GM10248 (cell line): ENCODE results near the gene DYNLRB2.

Source experiments
- CTCF ChIA-PET: fragments of 300-600 bp; sonication (Branson Sonifier 250); formaldehyde crosslinking; extraction: SDS; loops from one replicate; lab custom pipeline; 2021; ENCODE audit warnings: antibody characterized with exemption; lab: Yijun Ruan, JAX
- POLR2A ChIA-PET: fragments of 350-650 bp; sonication (Branson Sonifier 250); formaldehyde crosslinking; extraction: SDS; loops from one replicate; lab custom pipeline; 2020; ENCODE audit warnings: antibody characterized with exemption; lab: Yijun Ruan, JAX
- DNase-seq: peaks from one replicate; pipeline ENCODE4 v3.0.0; 2012; ENCODE audit errors: extremely low spot score
- TF ChIP-seq, protein P1 (sequence below): IDR thresholded peaks from 2 replicates; pipeline ENCODE4 v1.5.1; 2012; ENCODE audit warnings: mild to moderate bottlenecking, low read depth; ENCODE audit errors: extremely low read depth, missing control alignments, control extremely low read depth

Gene DYNLRB2

DNA sequence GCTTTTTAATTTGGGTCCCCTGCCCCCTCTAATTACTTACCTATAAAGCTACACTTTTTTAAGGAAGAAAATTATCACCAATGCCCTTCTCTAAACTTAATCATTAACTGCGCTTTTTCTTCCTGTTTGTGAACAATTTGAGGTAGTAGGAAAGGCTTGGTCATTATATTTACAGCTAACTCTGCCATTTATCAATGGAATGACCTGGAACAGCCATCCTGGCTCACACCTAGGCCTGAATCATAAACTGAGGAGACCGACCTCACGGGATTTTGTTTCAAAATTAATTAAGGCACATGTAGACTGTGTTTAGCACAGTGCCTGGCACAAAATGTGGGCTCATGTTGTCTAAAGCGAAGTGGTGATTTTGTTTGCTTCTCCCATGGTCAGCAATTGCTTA, 15.4 kb upstream of the DYNLRB2 start:
- TF ChIP-seq, protein P1, sequence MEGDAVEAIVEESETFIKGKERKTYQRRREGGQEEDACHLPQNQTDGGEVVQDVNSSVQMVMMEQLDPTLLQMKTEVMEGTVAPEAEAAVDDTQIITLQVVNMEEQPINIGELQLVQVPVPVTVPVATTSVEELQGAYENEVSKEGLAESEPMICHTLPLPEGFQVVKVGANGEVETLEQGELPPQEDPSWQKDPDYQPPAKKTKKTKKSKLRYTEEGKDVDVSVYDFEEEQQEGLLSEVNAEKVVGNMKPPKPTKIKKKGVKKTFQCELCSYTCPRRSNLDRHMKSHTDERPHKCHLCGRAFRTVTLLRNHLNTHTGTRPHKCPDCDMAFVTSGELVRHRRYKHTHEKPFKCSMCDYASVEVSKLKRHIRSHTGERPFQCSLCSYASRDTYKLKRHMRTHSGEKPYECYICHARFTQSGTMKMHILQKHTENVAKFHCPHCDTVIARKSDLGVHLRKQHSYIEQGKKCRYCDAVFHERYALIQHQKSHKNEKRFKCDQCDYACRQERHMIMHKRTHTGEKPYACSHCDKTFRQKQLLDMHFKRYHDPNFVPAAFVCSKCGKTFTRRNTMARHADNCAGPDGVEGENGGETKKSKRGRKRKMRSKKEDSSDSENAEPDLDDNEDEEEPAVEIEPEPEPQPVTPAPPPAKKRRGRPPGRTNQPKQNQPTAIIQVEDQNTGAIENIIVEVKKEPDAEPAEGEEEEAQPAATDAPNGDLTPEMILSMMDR = no peak
- POLR2A ChIA-PET = no interaction called here

DNA sequence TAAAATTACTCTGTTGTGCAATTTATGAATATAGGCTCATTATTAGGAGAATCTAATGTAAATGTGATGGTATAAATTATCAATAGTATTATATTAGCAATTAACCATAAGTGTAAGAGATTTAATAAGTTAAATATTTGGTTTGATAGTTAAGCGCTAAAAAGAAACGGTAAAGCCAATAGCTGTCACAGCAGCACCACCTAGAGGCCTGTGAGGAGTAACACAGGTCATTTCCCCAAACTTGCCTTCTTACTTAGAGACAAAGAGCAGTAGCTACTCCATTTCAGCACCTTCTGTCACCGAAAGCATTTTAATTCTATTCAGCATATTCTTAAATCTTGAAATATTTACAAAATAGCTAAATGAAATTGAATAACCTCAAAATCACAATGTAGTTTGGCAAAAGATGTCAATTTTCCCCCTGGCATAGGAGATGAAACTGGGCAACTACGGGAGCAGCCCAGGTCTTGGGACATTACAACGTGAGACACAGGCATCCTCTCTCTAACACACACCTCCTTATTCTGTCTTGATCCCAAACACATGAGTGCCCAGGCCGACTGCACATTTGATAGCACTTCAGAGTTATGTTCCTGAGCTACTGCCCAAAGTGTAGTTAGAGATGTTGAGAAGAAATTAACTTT, 14.3 kb upstream of the DYNLRB2 start:
- ChIA-PET CTCF (interaction anchor here (0.6 to 5.7 kb wide), 91 partner anchors 9 to 1820 kb away, joined by 3 to 104 read pairs (median 4); partner anchors contain the start of gene CDYL2), POLR2A (no interaction called here)
- TF ChIP-seq, protein P1 = peak; percentile 88
- DNase-seq = peak; percentile 46

More for the DNA sequence above, 15.4 kb upstream of the DYNLRB2 start:
- no peak for DNase-seq
- CTCF ChIA-PET = interaction anchor here (0.7 to 5.7 kb wide), 18 partner anchors 13 to 454 kb away, joined by 3 to 104 read pairs (median 12); no protein-coding TSS in a partner anchor

DNA sequence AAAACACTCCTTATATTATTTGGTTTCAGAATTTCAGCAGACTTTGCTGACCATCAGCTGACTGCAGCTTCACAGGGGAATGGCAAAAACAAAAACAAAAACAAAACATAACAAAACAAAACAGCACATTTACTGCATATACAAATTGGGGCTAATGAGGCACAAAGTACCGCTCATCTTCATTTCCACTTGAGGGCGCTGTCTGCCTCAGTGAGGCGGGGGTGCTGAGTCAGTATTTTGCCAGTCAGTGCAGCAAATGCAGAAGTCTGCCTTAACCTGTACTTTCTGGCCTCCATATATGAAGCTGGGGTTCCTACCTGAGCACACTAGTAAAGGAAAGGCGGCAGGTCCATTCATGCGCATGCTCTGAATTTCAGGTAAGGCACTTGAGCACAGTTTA, 13.5 kb upstream of the DYNLRB2 start:
- CTCF ChIA-PET = interaction anchor here (0.6 to 5.7 kb wide), 90 partner anchors 8 to 1821 kb away, joined by 3 to 104 read pairs (median 4); partner anchors contain the start of gene CDYL2
- peak; percentile 52 for DNase-seq
- POLR2A ChIA-PET = no interaction called here
- TF ChIP-seq, protein P1 = peak; percentile 75

DNA sequence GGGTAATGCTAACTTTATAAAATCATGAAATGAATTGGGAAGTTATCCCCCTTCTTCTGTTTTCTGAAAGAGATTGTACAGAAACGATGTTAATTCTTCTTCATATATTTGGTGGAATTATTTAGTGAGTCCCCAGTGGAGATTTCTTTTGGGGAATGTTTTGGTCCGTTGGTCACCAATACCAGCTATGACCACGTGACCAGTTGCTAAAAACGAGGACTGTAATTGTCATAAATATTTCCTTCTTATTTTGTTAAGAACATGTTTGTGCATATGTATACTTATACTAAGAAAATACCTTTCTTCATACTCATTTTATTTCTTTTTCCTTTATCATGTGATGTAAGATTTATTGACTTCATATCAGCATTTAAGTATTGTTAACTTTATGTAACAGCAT, 10.3 kb upstream of the DYNLRB2 start:
- CTCF ChIA-PET = no interaction called here
- POLR2A ChIA-PET = no interaction called here

DNA sequence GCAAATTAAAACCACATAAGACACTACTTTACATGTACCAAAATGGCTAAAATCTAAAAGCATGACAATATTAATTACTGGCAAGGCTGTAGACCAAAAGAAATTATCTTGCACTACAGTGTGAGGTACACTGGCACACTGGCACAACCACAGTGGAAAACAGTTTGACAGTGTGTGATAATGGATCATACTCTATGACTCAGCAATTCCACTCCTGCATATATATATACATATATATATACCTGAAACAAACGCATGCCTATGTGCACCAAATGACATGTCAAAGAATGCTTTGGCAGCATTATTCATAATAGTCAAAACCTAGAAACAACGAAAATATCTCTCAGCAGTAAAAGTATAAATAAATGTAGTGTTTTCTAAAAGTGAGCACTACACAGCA, 4.6 kb upstream of the DYNLRB2 start:
- TF ChIP-seq, protein P1 = no peak
- ChIA-PET POLR2A (no interaction called here), CTCF (interaction anchor here (1.2 kb wide), 1 partner anchor 10 kb away, joined by 5 read pairs; no protein-coding TSS in a partner anchor)
- DNase-seq = no peak

More for the DNA sequence above, 10.3 kb upstream of the DYNLRB2 start:
- no peak for DNase-seq
- TF ChIP-seq, protein P1 = no peak

DNA sequence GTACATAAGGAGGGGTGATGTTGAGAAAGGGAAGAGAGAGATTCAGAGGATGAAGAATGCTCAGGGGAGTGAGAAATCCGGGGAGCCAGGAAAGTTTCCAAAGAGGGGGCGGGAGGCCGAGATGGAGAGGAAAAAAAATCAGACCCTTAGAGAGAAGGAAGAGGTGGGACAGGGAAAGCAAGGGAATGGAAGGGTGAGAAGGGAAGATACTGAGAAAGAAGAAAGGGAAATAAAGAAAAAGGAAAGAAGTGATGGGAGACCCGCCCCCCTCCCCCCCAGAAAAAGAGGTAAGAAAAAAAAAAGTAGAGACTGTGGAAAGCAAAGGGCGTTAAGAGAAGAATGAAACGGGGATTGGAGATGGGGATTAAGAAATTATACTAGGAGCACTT, 507 bp downstream of the DYNLRB2 start:
- TF ChIP-seq, protein P1 = no peak
- no peak for DNase-seq
- CTCF ChIA-PET = interaction anchor here (0.7 to 1.7 kb wide), 3 partner anchors 14 to 283 kb away, joined by 3 read pairs; no protein-coding TSS in a partner anchor
- POLR2A ChIA-PET = no interaction called here
